Activated naive CD4-positive, alpha-beta T cell treated with anti-CD3 and anti-CD28 coated beads for 36 hours (primary cell): ENCODE results near the gene IL36RN. TPM values are rescaled to one million over a fixed set of nuclear protein-coding genes. Genes with fewer than 3 reads are reported as not detected.
A peak's percentile ranks its signal among the peaks of the same experiment; 100 is the strongest.
"Not testable (repeated sequence)": the region's sequence is repeated elsewhere in the genome, so short reads cannot be mapped to it uniquely, and the experiment has no call there.

Source experiments
- CTCF ChIA-PET: fragments of 350-600 bp; sonication (Branson Sonifier 250); formaldehyde crosslinking; loops from one replicate; lab custom pipeline; 2021; ENCODE audit warnings: antibody characterized with exemption; lab: Charles Lee
- DNase-seq: peaks from one replicate; pipeline ENCODE4 v3.0.0-alpha.2; 2020
- H3K27ac Mint-ChIP-seq: one replicate; pipeline ENCODE4 v1.8.0; 2021; ENCODE audit warnings: mild to moderate bottlenecking, mixed read lengths
- H3K27me3 Mint-ChIP-seq: one replicate; pipeline ENCODE4 v1.8.0; 2021; ENCODE audit warnings: low read depth, mixed read lengths
- H3K36me3 Mint-ChIP-seq: one replicate; pipeline ENCODE4 v1.8.0; 2021; ENCODE audit warnings: low read depth, mixed read lengths
- H3K4me1 Mint-ChIP-seq: one replicate; pipeline ENCODE4 v1.8.0; 2021; ENCODE audit warnings: low read depth, mixed read lengths
- H3K4me3 Mint-ChIP-seq: one replicate; pipeline ENCODE4 v1.8.0; 2021; ENCODE audit warnings: mild to moderate bottlenecking, moderate library complexity, mixed read lengths
- H3K9me3 Mint-ChIP-seq: one replicate; pipeline ENCODE4 v1.8.0; 2021; ENCODE audit warnings: mixed read lengths
- intact Hi-C: fragments of 100-400 bp; cut with micrococcal nuclease; formaldehyde crosslinking; loops from one replicate; pipeline ENCODE4 v1.15.1; 2023
- total RNA-seq, 2 experiments: library from RNA; stranded (reverse); gene quantifications; one replicate each; pipeline ENCODE4 v1.2.3, GENCODE V29; 2021

The IL36RN gene
- total RNA-seq, 2 experiments from 2014 or later: not detected

DNA sequence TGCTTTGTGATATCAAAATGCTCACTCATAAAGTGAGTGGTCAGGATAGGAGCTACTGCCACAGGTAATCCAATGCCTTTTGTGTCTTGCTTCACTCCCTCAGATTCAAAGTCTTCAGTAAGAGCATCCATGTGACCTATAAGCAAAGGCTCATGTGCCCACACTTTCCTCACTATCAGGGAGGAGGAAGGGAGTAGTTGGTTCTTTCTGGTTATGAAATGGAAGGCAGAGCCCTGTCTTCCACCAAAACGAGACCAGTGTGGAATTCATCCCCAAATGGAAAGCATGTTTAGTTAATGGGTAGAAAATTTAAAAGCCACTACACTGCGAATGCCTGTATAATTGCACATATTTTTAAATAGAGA, 34.6 kb downstream of the IL36RN start:
- H3K9me3 Mint-ChIP-seq: peaks cover 14% of the 10 kb centered on the region
- CTCF ChIA-PET: no interaction called here
- peaks cover 3% of the 10 kb centered on the region for H3K36me3 Mint-ChIP-seq
- H3K27me3 Mint-ChIP-seq: no peaks in the 10 kb centered on the region
- H3K4me3 Mint-ChIP-seq: no peak overlapping the region
- intact Hi-C loops: no loop called here
- H3K4me1 Mint-ChIP-seq: peaks cover 19% of the 10 kb centered on the region
- no peak overlapping the region for H3K27ac Mint-ChIP-seq
- no peak for DNase-seq

DNA sequence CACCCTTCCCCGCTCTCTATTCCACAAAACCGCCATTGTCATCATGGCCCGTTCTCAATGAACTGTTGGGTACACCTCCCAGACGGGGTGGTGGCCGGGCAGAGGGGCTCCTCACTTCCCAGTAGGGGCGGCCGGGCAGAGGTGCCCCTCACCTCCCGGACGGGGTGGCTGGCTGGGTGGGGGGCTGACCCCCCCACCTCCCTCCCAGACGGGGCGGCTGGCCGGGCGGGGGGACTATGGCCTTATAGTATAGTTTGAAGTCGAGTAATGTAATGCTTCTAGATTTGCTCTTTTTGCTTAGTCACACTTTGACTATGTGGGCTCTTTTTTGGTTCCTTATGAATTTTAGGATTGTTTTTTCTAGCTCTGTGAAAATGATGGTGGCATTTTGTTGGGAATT, 37.3 kb downstream of the IL36RN start:
- intact Hi-C loops, H3K27ac Mint-ChIP-seq, H3K4me3 Mint-ChIP-seq, H3K36me3 Mint-ChIP-seq, DNase-seq, H3K27me3 Mint-ChIP-seq: not testable (repeated sequence)
- H3K9me3 Mint-ChIP-seq: peaks cover 14% of the 10 kb centered on the region
- CTCF ChIA-PET: interaction anchor here (0.6 kb wide), 1 partner anchor 160 kb away, joined by 3 read pairs; no protein-coding TSS in a partner anchor
- H3K4me1 Mint-ChIP-seq: peaks cover 19% of the 10 kb centered on the region

DNA sequence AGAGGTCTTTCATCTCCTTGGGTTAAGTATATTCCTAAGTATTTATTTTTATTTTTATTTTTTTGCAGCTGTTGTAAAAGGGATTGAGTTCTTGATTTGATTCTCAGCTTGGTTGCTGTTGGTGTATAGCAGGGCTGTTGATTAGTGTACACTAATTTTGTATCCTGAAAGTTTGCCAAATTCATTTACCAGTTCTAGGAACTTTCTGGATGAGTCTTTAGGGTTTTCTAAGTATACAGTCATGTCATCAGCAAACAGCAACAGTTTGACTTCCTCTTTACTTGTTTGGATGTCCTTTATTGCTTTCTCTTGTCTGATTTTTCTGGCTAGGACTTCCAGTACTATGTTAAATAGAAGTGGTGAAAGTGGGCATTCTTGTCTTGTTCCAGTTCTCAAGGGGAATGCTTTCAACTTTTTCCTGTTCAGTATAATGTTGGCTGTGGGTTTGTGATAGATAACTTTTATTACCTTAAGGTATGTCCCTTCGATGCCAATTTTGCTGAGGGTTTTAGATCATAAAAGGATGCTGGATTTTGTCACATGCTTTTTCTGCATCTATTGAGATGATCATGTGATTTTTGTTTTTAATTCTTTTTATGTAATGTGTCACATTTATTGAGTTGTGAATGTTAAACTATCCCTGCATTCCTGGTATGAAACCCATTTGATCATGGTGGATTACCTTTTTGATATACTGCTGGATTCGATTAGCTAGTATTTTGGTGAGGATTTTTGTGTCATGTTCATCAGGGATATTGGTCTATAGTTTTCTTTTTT, 38.0 kb downstream of the IL36RN start:
- not testable (repeated sequence) for H3K4me3 Mint-ChIP-seq, H3K36me3 Mint-ChIP-seq

DNA sequence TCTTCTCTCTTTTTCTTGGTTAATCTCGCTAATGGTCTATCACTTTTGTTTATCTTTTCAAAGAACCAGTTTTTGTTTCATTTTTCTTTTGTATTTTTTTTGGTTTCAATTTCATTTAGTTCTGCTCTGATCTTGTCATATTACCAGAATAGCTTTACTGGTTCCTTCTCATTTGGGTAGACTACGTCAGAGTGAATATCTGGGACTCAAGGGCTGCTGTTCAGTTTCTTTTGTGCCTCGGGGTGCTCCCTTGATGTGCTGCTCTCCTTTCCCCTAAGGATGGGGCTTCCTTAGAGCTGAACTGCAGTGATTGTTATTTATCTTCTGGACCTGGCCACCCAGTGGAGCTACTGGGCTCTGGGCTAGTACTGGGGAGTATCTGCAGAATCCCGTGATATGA, 39.0 kb downstream of the IL36RN start:
- peaks cover 19% of the 10 kb centered on the region for H3K4me1 Mint-ChIP-seq
- H3K9me3 Mint-ChIP-seq: peaks cover 17% of the 10 kb centered on the region
- H3K4me3 Mint-ChIP-seq: peak overlapping the region; percentile 50
- peak overlapping the region; percentile 79 for H3K27ac Mint-ChIP-seq
- H3K27me3 Mint-ChIP-seq: no peaks in the 10 kb centered on the region
- intact Hi-C loops: loop anchor here (1.0 to 2.0 kb wide), 3 partner anchors 19 to 406 kb away; partner anchors contain the start of gene PSD4
- CTCF ChIA-PET: interaction anchor here (0.7 to 1.8 kb wide), 6 partner anchors 9 to 103 kb away, joined by 3 to 5 read pairs (median 3); no protein-coding TSS in a partner anchor
- peak; percentile 59 for DNase-seq
- H3K36me3 Mint-ChIP-seq: peaks cover 3% of the 10 kb centered on the region

More for the DNA sequence above, 38.0 kb downstream of the IL36RN start:
- DNase-seq, intact Hi-C loops, H3K27me3 Mint-ChIP-seq: not testable (repeated sequence)
- H3K27ac Mint-ChIP-seq: peak overlapping the region; percentile 79
- H3K4me1 Mint-ChIP-seq: peaks cover 19% of the 10 kb centered on the region
- CTCF ChIA-PET: interaction anchor here (0.6 to 0.9 kb wide), 3 partner anchors 41 to 160 kb away, joined by 3 to 4 read pairs (median 3); no protein-coding TSS in a partner anchor
- H3K9me3 Mint-ChIP-seq: peaks cover 14% of the 10 kb centered on the region

DNA sequence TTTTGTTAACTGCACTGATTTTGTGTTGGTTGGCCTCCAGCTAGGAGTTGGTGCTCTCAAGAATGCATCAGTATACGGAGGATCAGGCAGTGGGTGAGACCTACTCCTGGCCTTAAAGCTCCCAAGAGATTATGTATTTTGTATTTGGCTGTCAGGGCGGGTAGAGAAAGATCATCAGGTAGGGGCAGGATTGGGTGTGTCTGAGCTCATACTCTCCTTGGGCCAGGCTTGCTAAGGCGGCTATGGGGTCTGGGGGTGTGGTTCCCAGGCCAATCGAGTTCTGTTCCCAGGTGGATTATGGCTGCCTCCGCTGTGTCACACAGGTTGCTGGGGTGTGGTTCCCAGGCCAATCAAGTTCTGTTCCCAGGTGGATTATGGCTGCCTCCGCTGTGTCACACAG, 39.5 kb downstream of the IL36RN start:
- peak overlapping the region; percentile 79 for H3K27ac Mint-ChIP-seq

DNA sequence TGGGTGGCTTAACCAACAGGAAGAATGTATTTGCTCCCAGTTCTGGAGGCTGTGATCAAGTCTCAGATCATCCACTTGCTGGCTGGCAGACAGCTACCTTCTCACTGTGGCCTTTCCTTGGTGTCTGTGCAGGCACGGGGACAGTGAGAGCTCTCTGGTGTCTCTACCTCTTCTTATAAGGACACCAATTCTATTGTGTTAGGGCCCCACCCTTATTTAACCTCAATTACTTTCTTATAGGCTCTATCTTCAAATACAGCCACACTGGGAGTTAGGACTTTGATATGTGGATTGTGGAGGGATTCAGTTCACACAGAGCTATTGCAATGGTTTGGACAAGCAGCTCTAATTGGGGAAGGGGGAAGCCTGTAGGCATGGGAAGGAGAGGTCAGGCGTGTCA, 43.1 kb downstream of the IL36RN start:
- intact Hi-C loops: no loop called here
- Mint-ChIP-seq H3K27me3 (peaks cover 2% of the 10 kb centered on the region), H3K4me1 (peaks cover 40% of the 10 kb centered on the region), H3K36me3 (peaks cover 3% of the 10 kb centered on the region), H3K4me3 (no peak overlapping the region), H3K27ac (no peak overlapping the region), H3K9me3 (peaks cover 16% of the 10 kb centered on the region)
- CTCF ChIA-PET: interaction anchor here (1.1 to 1.5 kb wide), 3 partner anchors 16 to 36 kb away, joined by 3 to 5 read pairs (median 4); no protein-coding TSS in a partner anchor
- no peak for DNase-seq

More for the DNA sequence above, 39.5 kb downstream of the IL36RN start:
- H3K4me1 Mint-ChIP-seq: peaks cover 23% of the 10 kb centered on the region
- no peak for DNase-seq
- peaks cover 20% of the 10 kb centered on the region for H3K9me3 Mint-ChIP-seq
- peaks cover 3% of the 10 kb centered on the region for H3K36me3 Mint-ChIP-seq
- intact Hi-C loops: loop anchor here (1.0 to 2.0 kb wide), 3 partner anchors 18 to 406 kb away; partner anchors contain the start of gene PSD4
- H3K4me3 Mint-ChIP-seq: peak overlapping the region; percentile 50
- CTCF ChIA-PET: interaction anchor here (0.8 to 1.8 kb wide), 4 partner anchors 9 to 102 kb away, joined by 3 to 5 read pairs (median 3); no protein-coding TSS in a partner anchor
- no peaks in the 10 kb centered on the region for H3K27me3 Mint-ChIP-seq

DNA sequence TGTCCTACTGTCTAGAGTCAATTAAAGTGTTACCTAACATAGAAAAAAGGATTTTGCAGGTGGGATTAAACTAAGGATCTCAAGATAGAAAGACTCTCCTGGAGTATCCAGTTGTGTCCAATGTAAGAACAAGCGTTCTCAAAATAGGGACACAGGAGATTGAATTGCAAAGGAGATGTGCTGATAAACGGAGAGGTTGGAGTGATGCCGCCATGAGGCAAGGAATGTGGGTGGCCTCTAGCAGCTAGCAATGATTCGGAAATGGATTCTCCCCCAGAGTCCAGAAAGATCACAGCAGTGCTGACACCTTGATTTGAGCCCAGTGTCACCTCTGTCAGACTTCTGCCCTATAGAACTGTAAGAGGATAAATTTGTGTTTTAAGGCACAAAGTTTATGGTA, 44.3 kb downstream of the IL36RN start:
- CTCF ChIA-PET: interaction anchor here (0.8 to 1.1 kb wide), 2 partner anchors 24 to 34 kb away, joined by 3 read pairs; no protein-coding TSS in a partner anchor
- no peak overlapping the region for H3K4me3 Mint-ChIP-seq
- intact Hi-C loops: no loop called here
- H3K36me3 Mint-ChIP-seq: no peaks in the 10 kb centered on the region
- DNase-seq: no peak
- H3K27ac Mint-ChIP-seq: no peak overlapping the region
- peaks cover 29% of the 10 kb centered on the region for H3K4me1 Mint-ChIP-seq
- H3K9me3 Mint-ChIP-seq: peaks cover 8% of the 10 kb centered on the region
- peaks cover 2% of the 10 kb centered on the region for H3K27me3 Mint-ChIP-seq

DNA sequence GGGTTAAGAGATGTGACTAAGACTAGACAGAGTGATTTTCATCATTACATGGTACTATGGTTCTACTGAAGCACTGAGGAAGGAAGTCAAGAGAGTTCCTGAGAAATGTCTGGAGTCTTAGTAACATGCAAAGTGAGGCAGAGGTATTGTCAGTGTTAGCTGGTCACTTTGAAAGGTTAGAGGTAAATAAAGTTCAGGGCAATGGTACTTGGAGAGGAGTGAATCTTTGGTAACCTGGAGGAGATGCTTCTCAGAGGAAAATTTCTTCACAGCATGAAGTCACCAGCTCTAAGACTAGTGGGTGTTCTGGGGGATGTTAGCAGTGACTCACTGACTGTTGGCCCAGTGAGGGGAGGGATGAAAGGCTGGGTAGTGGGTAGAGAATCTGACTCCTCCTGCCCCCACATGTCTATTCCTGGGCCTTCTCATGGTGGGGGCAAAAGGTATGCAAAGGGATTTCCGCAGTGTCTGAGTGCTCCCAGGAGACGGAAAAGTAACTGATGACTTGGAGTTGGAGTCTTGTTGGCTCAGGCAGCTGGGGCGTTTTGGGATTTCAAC, 45.1 kb downstream of the IL36RN start:
- Mint-ChIP-seq H3K4me1 (peaks cover 25% of the 10 kb centered on the region), H3K9me3 (peaks cover 8% of the 10 kb centered on the region), H3K4me3 (no peak overlapping the region), H3K27me3 (peaks cover 2% of the 10 kb centered on the region), H3K36me3 (no peaks in the 10 kb centered on the region), H3K27ac (peak overlapping the region; percentile 88)
- intact Hi-C loops: loop anchor here (2.0 kb wide), 2 partner anchors 21 to 71 kb away; no protein-coding TSS in a partner anchor
- DNase-seq: peak; percentile 18
- CTCF ChIA-PET: interaction anchor here (0.8 kb wide), 2 partner anchors 34 kb away, joined by 3 read pairs; no protein-coding TSS in a partner anchor

DNA sequence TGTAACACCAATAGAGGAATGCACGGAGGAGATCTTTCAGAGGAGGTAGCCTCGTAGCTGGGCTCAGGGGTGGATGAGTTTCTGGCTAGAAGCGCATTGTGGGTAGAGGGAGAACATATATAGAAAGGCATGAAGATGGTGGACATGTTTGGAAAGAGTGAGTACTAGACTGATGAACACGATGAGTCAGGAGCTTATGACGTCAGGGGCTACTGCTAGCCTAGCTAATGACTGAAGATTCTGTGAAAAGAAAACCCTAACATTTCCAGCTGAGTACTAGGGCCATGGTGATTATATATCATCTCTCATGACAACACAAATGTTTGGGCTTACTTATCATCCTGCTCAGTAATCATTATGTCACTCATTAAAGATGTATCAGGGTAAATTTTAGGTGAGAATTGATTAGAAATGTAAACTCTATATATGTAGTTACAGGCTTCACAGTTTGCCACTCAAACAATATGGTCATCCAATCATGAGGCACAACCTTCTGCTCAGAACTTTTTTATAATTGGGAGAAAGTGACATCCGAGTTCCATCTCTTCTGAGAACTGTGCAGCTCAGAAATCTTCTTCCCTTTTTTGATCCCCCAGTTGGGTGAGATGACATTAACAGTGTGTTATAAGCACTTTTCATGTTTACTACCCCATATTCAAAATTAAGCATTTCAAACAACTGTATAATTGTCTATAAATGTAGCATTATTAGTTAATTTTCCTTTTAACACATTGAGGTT, 46.2 kb downstream of the IL36RN start:
- Mint-ChIP-seq H3K4me1 (peaks cover 25% of the 10 kb centered on the region), H3K27ac (peak overlapping the region; percentile 88), H3K4me3 (no peak overlapping the region), H3K27me3 (peaks cover 2% of the 10 kb centered on the region), H3K36me3 (no peaks in the 10 kb centered on the region), H3K9me3 (peaks cover 8% of the 10 kb centered on the region)
- CTCF ChIA-PET: interaction anchor here (0.8 to 0.9 kb wide), 2 partner anchors 25 to 33 kb away, joined by 3 read pairs; no protein-coding TSS in a partner anchor
- intact Hi-C loops: loop anchor here (2.0 kb wide), 2 partner anchors 20 to 70 kb away; no protein-coding TSS in a partner anchor
- peak; percentile 70 for DNase-seq

DNA sequence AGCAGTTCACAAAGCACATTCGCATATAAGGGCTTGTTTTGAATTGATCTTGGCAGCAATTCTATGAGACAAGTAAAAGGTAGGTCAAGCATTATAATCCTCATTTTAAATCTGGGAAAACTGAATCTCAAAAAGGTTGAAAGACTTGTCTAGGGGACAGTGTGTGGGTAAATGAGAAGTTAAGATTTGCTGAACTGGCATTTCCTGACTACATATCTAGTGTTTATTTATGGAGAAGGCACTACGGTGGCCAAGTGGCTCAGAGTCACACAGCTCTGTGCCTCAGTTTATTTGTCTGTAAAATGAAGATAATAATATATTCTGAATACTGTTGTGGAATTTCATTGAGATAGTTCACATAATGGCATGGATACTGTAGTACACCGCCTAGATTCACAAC, 52.1 kb downstream of the IL36RN start:
- H3K36me3 Mint-ChIP-seq: no peaks in the 10 kb centered on the region
- CTCF ChIA-PET: interaction anchor here (0.7 kb wide), 1 partner anchor 28 kb away, joined by 3 read pairs; no protein-coding TSS in a partner anchor
- no peaks in the 10 kb centered on the region for H3K4me1 Mint-ChIP-seq
- intact Hi-C loops: no loop called here
- no peak overlapping the region for H3K27ac Mint-ChIP-seq
- H3K27me3 Mint-ChIP-seq: peaks cover 2% of the 10 kb centered on the region
- H3K9me3 Mint-ChIP-seq: no peaks in the 10 kb centered on the region
- no peak overlapping the region for H3K4me3 Mint-ChIP-seq
- DNase-seq: no peak

DNA sequence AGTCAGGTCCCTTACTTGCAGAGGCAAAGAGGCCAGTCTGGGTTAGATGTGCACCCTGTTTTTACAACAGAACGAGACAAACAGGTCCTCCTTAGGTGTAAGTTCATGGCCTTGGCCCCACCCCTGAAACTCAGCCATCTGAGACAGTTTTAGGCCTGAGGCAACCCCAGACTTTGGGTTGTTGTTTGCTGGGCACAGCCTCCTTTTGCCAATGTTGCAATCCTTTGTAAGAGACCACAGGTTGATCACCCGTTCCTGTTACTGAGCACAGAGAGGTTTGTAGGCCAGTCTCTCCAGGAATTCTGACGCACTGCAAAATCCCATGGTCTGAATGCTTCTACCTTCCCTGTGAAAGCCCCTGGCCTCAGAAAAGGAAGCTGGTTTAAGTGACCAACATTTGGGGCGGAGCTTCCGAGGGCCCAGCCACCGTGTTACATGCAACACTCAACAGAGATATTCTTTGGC, 52.9 kb downstream of the IL36RN start:
- H3K36me3 Mint-ChIP-seq: no peaks in the 10 kb centered on the region
- intact Hi-C loops: no loop called here
- CTCF ChIA-PET: no interaction called here

More for the DNA sequence above, 52.9 kb downstream of the IL36RN start:
- no peak for DNase-seq
- H3K9me3 Mint-ChIP-seq: no peaks in the 10 kb centered on the region
- no peak overlapping the region for H3K27ac Mint-ChIP-seq
- peaks cover 5% of the 10 kb centered on the region for H3K4me1 Mint-ChIP-seq
- no peak overlapping the region for H3K4me3 Mint-ChIP-seq
- peaks cover 2% of the 10 kb centered on the region for H3K27me3 Mint-ChIP-seq
